CD4-positive, CD25-positive, alpha-beta regulatory T cell (primary cell): ENCODE measurements around the gene PEX26. TPM values are rescaled to one million over a fixed set of nuclear protein-coding genes. Genes with fewer than 3 reads are reported as not detected.
"Not testable (repeated sequence)": the region's sequence is repeated elsewhere in the genome, so short reads cannot be mapped to it uniquely, and the experiment has no call there.

Experiments
- ATAC-seq, 2 donors: fragments of 150-1000 bp; cut with Tn5 transposase; one replicate each; pipeline ENCODE4 v1.10.0; 2021; ENCODE audit warnings: low read depth in 2 of 2, moderate number of reproducible peaks in 2 of 2, moderate library complexity in 1 of 2
- DNase-seq, 3 donors: peaks; one replicate each; pipeline versions ENCODE4 v3.0.0 to v3.0.0-alpha.2; 2012 to 2022; ENCODE audit warnings: mixed read lengths in 1 of 3
- H3K27ac ChIP-seq: one replicate; pipeline ENCODE4 v1.7.0; 2013; ENCODE audit warnings: mild to moderate bottlenecking, low read length; ENCODE audit not compliant: insufficient read depth, poor library complexity, severe bottlenecking
- H3K27me3 ChIP-seq: one replicate; pipeline ENCODE4 v1.7.0; 2013; ENCODE audit warnings: low read length; ENCODE audit not compliant: control insufficient read depth, insufficient read depth
- H3K36me3 ChIP-seq: one replicate; pipeline ENCODE4 v1.7.0; 2013; ENCODE audit warnings: mild to moderate bottlenecking, low read length, moderate library complexity; ENCODE audit not compliant: control insufficient read depth, insufficient read depth
- H3K4me1 ChIP-seq: 2 replicates; pipeline ENCODE4 v1.7.0; 2013; ENCODE audit warnings: mild to moderate bottlenecking, low read length; ENCODE audit not compliant: insufficient read depth, control insufficient read depth, poor library complexity, severe bottlenecking
- H3K4me3 ChIP-seq: one replicate; pipeline ENCODE4 v1.7.0; 2013; ENCODE audit warnings: low read depth, mild to moderate bottlenecking, low read length, moderate library complexity
- H3K9me3 ChIP-seq, 2 experiments: 1 replicate in 1 of 2; 2 replicates in 1 of 2; pipeline ENCODE4 v1.7.0; 2013; ENCODE audit warnings: low read length in 2 of 2, mild to moderate bottlenecking in 1 of 2, moderate library complexity in 1 of 2; ENCODE audit not compliant: control insufficient read depth in 2 of 2
- H3K27ac Mint-ChIP-seq, 3 donors: one replicate each; pipeline ENCODE4 v1.8.0; 2020 to 2022; ENCODE audit warnings: mild to moderate bottlenecking in 3 of 3, mixed read lengths in 3 of 3, moderate library complexity in 2 of 3
- H3K27me3 Mint-ChIP-seq: one replicate; pipeline ENCODE4 v1.8.0; 2022; ENCODE audit warnings: mild to moderate bottlenecking, mixed read lengths
- H3K36me3 Mint-ChIP-seq: one replicate; pipeline ENCODE4 v1.8.0; 2020; ENCODE audit warnings: mixed read lengths
- H3K4me1 Mint-ChIP-seq, 4 donors: one replicate each; pipeline ENCODE4 v1.8.0; 2020 to 2022; ENCODE audit warnings: mixed read lengths in 4 of 4, mild to moderate bottlenecking in 1 of 4
- H3K4me3 Mint-ChIP-seq, 4 donors: one replicate each; pipeline ENCODE4 v1.8.0; 2020 to 2022; ENCODE audit warnings: mild to moderate bottlenecking in 4 of 4, mixed read lengths in 4 of 4, moderate library complexity in 3 of 4
- H3K9me3 Mint-ChIP-seq, 7 donors: one replicate each; pipeline ENCODE4 v1.8.0; 2020 to 2022; ENCODE audit warnings: mixed read lengths in 7 of 7, mild to moderate bottlenecking in 3 of 7, moderate library complexity in 2 of 7
- polyA plus RNA-seq, 4 donors: library from polyadenylated mRNA; unstranded; fragments of 300-500 nt; fragmentation: Illumina TruSeq; gene quantifications; one replicate each; pipeline ENCODE4 v1.2.3, GENCODE V29; 2021
- total RNA-seq: library from RNA; stranded (reverse); gene quantifications from one replicate; pipeline ENCODE4 v1.2.3, GENCODE V29; 2022

PEX26 gene
- total and polyA plus RNA-seq, 5 donors from 2014 or later = 3.4 to 35.4 (median 3.9) TPM

GRCh38 chr22:18063715-18064114 lies 14.1 kb upstream of the PEX26 start:
- not testable (repeated sequence) for H3K9me3 ChIP-seq, H3K27ac ChIP-seq, H3K4me3 ChIP-seq, ATAC-seq, H3K4me1 ChIP-seq, DNase-seq, H3K9me3 Mint-ChIP-seq, H3K36me3 ChIP-seq, H3K27ac Mint-ChIP-seq, H3K4me3 Mint-ChIP-seq, H3K4me1 Mint-ChIP-seq, H3K36me3 Mint-ChIP-seq
- peaks cover 58% of the 10 kb centered on the region for H3K27me3 Mint-ChIP-seq
- H3K27me3 ChIP-seq = peaks cover 23% of the 10 kb centered on the region

- Mint-ChIP-seq H3K36me3 (no peaks in the 10 kb centered on the region), H3K27ac (no peak overlapping the region), H3K27me3 (peaks cover 56% of the 10 kb centered on the region), H3K4me1 (no peaks in the 10 kb centered on the region), H3K9me3 (peaks cover 0 to 2% (median 0%) of the 10 kb centered on the region in 7 donors), H3K4me3 (no peak overlapping the region)
- no peaks in the 10 kb centered on the region for H3K9me3 ChIP-seq
- H3K4me1 ChIP-seq = no peaks in the 10 kb centered on the region
- no peak for ATAC-seq
- H3K27me3 ChIP-seq = peaks cover 23% of the 10 kb centered on the region
- no peaks in the 10 kb centered on the region for H3K36me3 ChIP-seq
- no peak overlapping the region for H3K4me3 ChIP-seq
- no peak for DNase-seq
- no peak overlapping the region for H3K27ac ChIP-seq
These were observed 13.2 kb upstream of the PEX26 start for GRCh38 chr22:18064636-18065035.

GRCh38 chr22:18065256-18065655 lies 12.5 kb upstream of the PEX26 start:
- no peaks in the 10 kb centered on the region for H3K4me1 Mint-ChIP-seq
- no peaks in the 10 kb centered on the region for H3K36me3 ChIP-seq
- peaks cover 23% of the 10 kb centered on the region for H3K27me3 ChIP-seq
- H3K27ac ChIP-seq = no peak overlapping the region
- H3K4me1 ChIP-seq = no peaks in the 10 kb centered on the region
- H3K27me3 Mint-ChIP-seq = peaks cover 53% of the 10 kb centered on the region
- H3K36me3 Mint-ChIP-seq = no peaks in the 10 kb centered on the region
- H3K4me3 Mint-ChIP-seq = no peak overlapping the region
- DNase-seq (no peak), ATAC-seq (no peak)
- H3K9me3 Mint-ChIP-seq = peaks cover 0 to 2% (median 0%) of the 10 kb centered on the region in 7 donors
- H3K9me3 ChIP-seq = no peaks in the 10 kb centered on the region
- peak overlapping the region in 2 of 3 donors; percentile 57 to 67 for H3K27ac Mint-ChIP-seq
- no peak overlapping the region for H3K4me3 ChIP-seq

GRCh38 chr22:18066181-18066859 lies 11.5 kb upstream of the PEX26 start:
- H3K27ac ChIP-seq = no peak overlapping the region
- Mint-ChIP-seq H3K9me3 (peaks cover 0 to 2% (median 0%) of the 10 kb centered on the region in 7 donors), H3K4me1 (no peaks in the 10 kb centered on the region), H3K27me3 (peaks cover 51% of the 10 kb centered on the region), H3K27ac (no peak overlapping the region), H3K36me3 (no peaks in the 10 kb centered on the region), H3K4me3 (no peak overlapping the region)
- DNase-seq (no peak), ATAC-seq (no peak)
- H3K27me3 ChIP-seq = peaks cover 23% of the 10 kb centered on the region
- no peaks in the 10 kb centered on the region for H3K4me1 ChIP-seq
- H3K9me3 ChIP-seq = no peaks in the 10 kb centered on the region
- no peak overlapping the region for H3K4me3 ChIP-seq
- H3K36me3 ChIP-seq = no peaks in the 10 kb centered on the region

GRCh38 chr22:18067121-18067520 lies 10.7 kb upstream of the PEX26 start:
- Histone ChIP-seq H3K27me3 (peaks cover 23% of the 10 kb centered on the region), H3K9me3 (no peaks in the 10 kb centered on the region), H3K4me1 (no peaks in the 10 kb centered on the region), H3K36me3 (no peaks in the 10 kb centered on the region), H3K27ac (no peak overlapping the region), H3K4me3 (no peak overlapping the region)
- H3K36me3 Mint-ChIP-seq = no peaks in the 10 kb centered on the region
- H3K4me1 Mint-ChIP-seq = no peaks in the 10 kb centered on the region
- peaks cover 0 to 2% (median 0%) of the 10 kb centered on the region in 7 donors for H3K9me3 Mint-ChIP-seq
- ATAC-seq = no peak
- H3K4me3 Mint-ChIP-seq = no peak overlapping the region
- peaks cover 55% of the 10 kb centered on the region for H3K27me3 Mint-ChIP-seq
- DNase-seq = no peak
- H3K27ac Mint-ChIP-seq = no peak overlapping the region

GRCh38 chr22:18067548-18068341 lies 10.0 kb upstream of the PEX26 start:
- H3K27me3 ChIP-seq = peaks cover 23% of the 10 kb centered on the region
- ATAC-seq (no peak), DNase-seq (no peak)
- peak overlapping the region in 1 of 4 donors; percentile 0 for H3K4me3 Mint-ChIP-seq
- peak overlapping the region in 2 of 3 donors; percentile 24 to 62 for H3K27ac Mint-ChIP-seq
- H3K9me3 Mint-ChIP-seq = peaks cover 0 to 2% (median 0%) of the 10 kb centered on the region in 7 donors
- H3K36me3 Mint-ChIP-seq = no peaks in the 10 kb centered on the region
- no peaks in the 10 kb centered on the region for H3K36me3 ChIP-seq
- H3K27ac ChIP-seq = no peak overlapping the region
- H3K4me3 ChIP-seq = no peak overlapping the region
- no peaks in the 10 kb centered on the region for H3K4me1 ChIP-seq
- no peaks in the 10 kb centered on the region for H3K9me3 ChIP-seq
- H3K4me1 Mint-ChIP-seq = no peaks in the 10 kb centered on the region
- H3K27me3 Mint-ChIP-seq = peaks cover 49% of the 10 kb centered on the region

- Mint-ChIP-seq H3K36me3 (no peaks in the 10 kb centered on the region), H3K4me3 (no peak overlapping the region), H3K27ac (no peak overlapping the region), H3K27me3 (peaks cover 45% of the 10 kb centered on the region), H3K4me1 (no peaks in the 10 kb centered on the region), H3K9me3 (peaks cover 0 to 2% (median 0%) of the 10 kb centered on the region in 7 donors)
- DNase-seq (no peak), ATAC-seq (no peak)
- Histone ChIP-seq H3K27ac (no peak overlapping the region), H3K4me3 (no peak overlapping the region), H3K9me3 (no peaks in the 10 kb centered on the region), H3K27me3 (peaks cover 20% of the 10 kb centered on the region), H3K36me3 (no peaks in the 10 kb centered on the region), H3K4me1 (no peaks in the 10 kb centered on the region)
These were observed 9.3 kb upstream of the PEX26 start for GRCh38 chr22:18068381-18068988.
